Non-pigmented ciliary epithelial cell (primary cell): ENCODE results near the gene SEZ6L2.

Experiments
- DNase-seq: peaks from one replicate; pipeline ENCODE4 v3.0.0-alpha.2; 2010; ENCODE audit warnings: low read depth

Gene SEZ6L2

GRCh38 chr16:29824589-29825144, 74.7 kb downstream of the SEZ6L2 start:
- DNase-seq = no peak

DNA sequence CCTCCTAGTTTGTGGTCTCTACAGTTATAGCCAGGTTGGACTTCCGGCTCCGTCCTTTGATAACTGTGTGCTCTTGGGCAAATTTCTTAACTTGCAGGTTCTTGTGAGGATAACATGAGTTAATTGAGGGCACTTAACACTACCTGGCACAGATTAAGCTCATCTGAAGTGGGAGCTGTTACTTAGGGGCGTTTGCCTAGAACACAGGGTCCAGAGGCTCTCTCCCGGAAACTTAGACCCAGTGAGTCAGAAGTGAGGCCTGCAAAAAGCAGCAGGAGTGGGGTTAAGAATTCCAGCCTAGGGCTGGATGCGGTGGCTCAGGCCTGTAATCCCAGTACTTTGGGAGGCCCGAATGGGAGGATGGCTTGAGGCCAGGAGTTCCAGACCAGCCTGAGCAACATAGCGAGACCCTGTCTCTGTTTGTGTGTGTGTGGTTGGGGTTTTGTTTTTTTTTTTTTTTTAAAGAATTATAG, 77.7 kb downstream of the SEZ6L2 start:
- no peak for DNase-seq
